ENCODE results near the gene ELP5.

The ELP5 gene, protein sequence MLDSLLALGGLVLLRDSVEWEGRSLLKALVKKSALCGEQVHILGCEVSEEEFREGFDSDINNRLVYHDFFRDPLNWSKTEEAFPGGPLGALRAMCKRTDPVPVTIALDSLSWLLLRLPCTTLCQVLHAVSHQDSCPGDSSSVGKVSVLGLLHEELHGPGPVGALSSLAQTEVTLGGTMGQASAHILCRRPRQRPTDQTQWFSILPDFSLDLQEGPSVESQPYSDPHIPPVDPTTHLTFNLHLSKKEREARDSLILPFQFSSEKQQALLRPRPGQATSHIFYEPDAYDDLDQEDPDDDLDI

DNA sequence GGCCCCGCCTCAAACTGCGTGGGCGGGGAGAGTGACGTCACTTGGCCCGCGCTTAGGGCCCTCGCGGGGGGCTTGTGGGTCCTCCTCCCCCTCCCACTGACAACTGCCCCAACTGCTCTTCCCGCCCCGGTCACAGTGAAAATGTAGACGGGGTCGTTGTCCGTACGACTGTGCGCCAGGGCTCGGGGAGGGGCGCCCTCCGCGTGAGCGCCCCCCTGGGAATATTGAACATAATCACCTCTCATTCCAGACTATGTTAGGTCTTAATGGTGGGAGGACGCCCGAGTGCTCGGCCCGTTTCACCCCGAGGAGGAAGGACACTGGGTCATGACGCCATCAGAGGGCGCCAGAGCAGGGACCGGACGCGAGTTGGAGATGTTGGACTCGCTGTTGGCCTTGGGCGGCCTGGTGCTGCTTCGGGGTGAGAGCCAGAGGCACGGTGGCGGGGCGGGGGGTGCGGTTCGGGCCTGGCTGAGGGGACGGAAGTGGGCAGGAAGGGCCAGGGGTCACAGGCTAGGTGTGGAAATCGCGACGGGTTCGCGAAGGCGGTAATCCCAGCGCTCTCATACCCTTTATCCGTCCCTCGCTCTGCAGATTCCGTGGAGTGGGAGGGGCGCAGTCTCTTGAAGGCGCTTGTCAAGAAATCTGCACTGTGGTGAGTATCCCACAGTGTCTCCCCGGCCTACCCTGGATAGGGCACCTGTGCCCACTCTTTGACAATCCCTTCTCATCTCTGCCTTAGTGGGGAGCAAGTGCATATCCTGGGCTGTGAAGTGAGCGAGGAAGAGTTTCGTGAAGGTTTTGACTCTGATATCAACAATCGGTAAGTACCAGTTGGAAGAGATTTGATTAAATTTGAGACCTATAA lies at the start of gene ELP5:
Gene ELP5, plus strand, starts transcription at position 40 of the 868 bp plus-strand sequence. Its CDS starts 336 bp downstream, at position 376.
- Histone ChIP-seq H3K4me3 (ENCODE audit: low read length) (peak within 1 kb of the TSS; percentile 94), H3K9me3 (ENCODE audit: control insufficient read depth, low read depth, low read length) (no peaks in the 10 kb centered on the region), H3K9ac (ENCODE audit: low read length) (peak within 1 kb of the TSS; percentile 92), H3K27me3 (ENCODE audit: control insufficient read depth, insufficient read depth, low read length) (no peaks in the 10 kb centered on the region), H3K27ac (ENCODE audit: low read length) (peak within 1 kb of the TSS; percentile 98), H3K36me3 (ENCODE audit: control insufficient read depth, low read depth, low read length) (peaks cover 17% of the 10 kb centered on the region), H3K4me1 (ENCODE audit: control insufficient read depth, low read depth, low read length) (peaks cover 12% of the 10 kb centered on the region)

DNA sequence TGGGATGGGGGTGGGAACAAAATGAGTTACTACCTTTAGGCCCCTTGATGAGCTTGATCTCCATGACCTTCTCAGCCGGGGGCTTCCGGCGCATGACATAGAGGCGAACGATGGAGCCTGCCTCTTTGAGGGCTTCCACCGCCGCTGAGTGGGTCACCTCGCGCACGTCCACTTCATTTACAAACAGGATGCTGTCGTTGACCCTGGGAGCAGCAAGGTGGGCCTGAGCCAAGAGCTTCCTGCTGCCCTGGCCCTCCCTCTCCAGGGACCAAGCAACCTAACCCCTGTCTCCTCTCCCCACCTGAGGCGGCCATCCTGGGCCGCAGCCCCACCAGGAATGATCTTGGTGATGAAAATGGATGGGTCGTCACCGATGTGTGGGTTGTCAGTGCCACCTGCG lies 48.6 kb upstream of the ELP5 start:
- peaks cover 11% of the 10 kb centered on the region for H3K4me1 ChIP-seq (ENCODE audit: control insufficient read depth, low read depth, low read length)
- peaks cover 28% of the 10 kb centered on the region for H3K36me3 ChIP-seq (ENCODE audit: control insufficient read depth, low read depth, low read length)
- H3K27me3 ChIP-seq (ENCODE audit: control insufficient read depth, insufficient read depth, low read length), result no peaks in the 10 kb centered on the region
- H3K9me3 ChIP-seq (ENCODE audit: control insufficient read depth, low read depth, low read length), result no peaks in the 10 kb centered on the region
- H3K9ac ChIP-seq (ENCODE audit: low read length), result no peak overlapping the region
- no peak overlapping the region for H3K4me3 ChIP-seq (ENCODE audit: low read length)
- no peak overlapping the region for H3K27ac ChIP-seq (ENCODE audit: low read length)

DNA sequence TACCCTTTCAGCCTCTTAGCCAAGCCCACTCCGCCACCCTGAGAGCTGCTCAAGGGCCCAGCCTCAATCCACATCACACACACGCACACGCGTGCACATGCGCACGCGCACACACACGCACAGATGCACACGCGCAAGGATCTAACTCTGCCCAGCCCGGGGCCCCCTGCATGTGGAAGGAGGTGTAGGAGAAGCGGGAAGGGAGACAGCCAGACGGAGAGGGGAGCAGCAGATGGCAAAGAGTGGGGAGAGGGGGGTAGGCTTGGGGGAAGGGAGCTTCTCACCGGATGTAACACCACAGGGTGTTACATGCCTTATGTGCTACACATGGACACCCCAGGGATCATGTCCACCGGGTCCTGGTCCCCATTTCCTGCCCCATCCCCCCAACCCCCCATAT lies 47.7 kb upstream of the ELP5 start:
- peak overlapping the region; percentile 65 for H3K27ac ChIP-seq (ENCODE audit: low read length)
- H3K36me3 ChIP-seq (ENCODE audit: control insufficient read depth, low read depth, low read length), result peaks cover 28% of the 10 kb centered on the region
- H3K4me3 ChIP-seq (ENCODE audit: low read length), result peak overlapping the region; percentile 54

DNA sequence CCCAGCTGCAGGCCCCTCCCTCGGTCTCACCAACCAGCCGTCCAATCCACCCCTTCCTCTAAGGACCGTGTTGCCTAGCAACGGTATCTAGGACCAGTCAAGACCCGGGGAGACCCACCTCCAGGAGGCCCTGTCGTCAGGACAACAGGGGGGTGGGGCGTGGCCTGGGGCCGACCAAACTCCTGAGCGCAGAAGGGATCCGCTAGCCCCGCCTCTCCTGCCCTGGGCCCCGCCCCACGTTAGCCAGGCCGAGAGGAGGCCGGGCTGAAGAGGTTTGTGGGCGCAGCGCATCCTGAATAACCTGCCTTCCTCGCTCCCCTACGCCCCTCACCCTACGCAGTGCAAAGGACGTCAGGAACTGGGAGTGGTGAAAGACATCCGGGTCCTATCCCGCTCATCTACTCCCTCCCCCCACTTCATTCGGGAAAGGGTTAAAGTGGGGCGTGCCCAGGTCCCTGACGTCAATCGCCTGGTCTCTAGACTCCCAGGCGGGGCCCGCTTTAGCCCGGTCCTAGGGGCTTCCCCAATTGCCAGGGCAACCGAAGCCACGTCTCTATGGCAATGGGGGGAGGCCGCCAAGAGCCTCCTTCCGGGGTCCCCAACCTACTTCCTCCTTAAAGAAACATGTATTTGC lies 47.1 kb upstream of the ELP5 start:
- H3K4me3 ChIP-seq (ENCODE audit: low read length), result peak overlapping the region; percentile 54
- peak overlapping the region; percentile 65 for H3K27ac ChIP-seq (ENCODE audit: low read length)
- no peaks in the 10 kb centered on the region for H3K9me3 ChIP-seq (ENCODE audit: control insufficient read depth, low read depth, low read length)
- peaks cover 17% of the 10 kb centered on the region for H3K4me1 ChIP-seq (ENCODE audit: control insufficient read depth, low read depth, low read length)
- peaks cover 28% of the 10 kb centered on the region for H3K36me3 ChIP-seq (ENCODE audit: control insufficient read depth, low read depth, low read length)
- peak overlapping the region; percentile 54 for H3K9ac ChIP-seq (ENCODE audit: low read length)
- H3K27me3 ChIP-seq (ENCODE audit: control insufficient read depth, insufficient read depth, low read length), result no peaks in the 10 kb centered on the region

More for the DNA sequence above, 47.7 kb upstream of the ELP5 start:
- Histone ChIP-seq H3K27me3 (ENCODE audit: control insufficient read depth, insufficient read depth, low read length) (no peaks in the 10 kb centered on the region), H3K9ac (ENCODE audit: low read length) (peak overlapping the region; percentile 54), H3K4me1 (ENCODE audit: control insufficient read depth, low read depth, low read length) (peaks cover 17% of the 10 kb centered on the region), H3K9me3 (ENCODE audit: control insufficient read depth, low read depth, low read length) (no peaks in the 10 kb centered on the region)

DNA sequence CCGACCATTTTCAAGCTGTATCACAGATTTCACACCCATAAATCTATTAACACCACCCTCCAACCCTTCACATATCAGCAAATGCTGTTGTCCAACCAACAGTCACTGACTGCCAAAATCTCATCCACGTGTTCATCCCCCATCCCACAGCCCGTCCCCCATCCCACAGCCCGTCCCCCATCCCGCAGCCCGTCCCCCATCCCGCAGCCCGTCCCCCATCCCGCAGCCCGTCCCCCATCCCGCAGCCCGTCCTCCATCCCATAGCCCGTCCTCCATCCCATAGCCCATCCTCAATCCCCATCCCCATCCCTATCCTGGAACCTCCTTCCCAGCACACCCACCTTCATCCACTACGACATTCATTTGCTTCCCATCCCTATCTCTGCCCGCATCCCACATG lies 46.5 kb upstream of the ELP5 start:
- Histone ChIP-seq H3K27me3 (ENCODE audit: control insufficient read depth, insufficient read depth, low read length) (no peaks in the 10 kb centered on the region), H3K4me3 (ENCODE audit: low read length) (peak overlapping the region; percentile 54), H3K9ac (ENCODE audit: low read length) (peak overlapping the region; percentile 31), H3K4me1 (ENCODE audit: control insufficient read depth, low read depth, low read length) (peaks cover 18% of the 10 kb centered on the region), H3K9me3 (ENCODE audit: control insufficient read depth, low read depth, low read length) (no peaks in the 10 kb centered on the region), H3K36me3 (ENCODE audit: control insufficient read depth, low read depth, low read length) (peaks cover 28% of the 10 kb centered on the region), H3K27ac (ENCODE audit: low read length) (no peak overlapping the region)

DNA sequence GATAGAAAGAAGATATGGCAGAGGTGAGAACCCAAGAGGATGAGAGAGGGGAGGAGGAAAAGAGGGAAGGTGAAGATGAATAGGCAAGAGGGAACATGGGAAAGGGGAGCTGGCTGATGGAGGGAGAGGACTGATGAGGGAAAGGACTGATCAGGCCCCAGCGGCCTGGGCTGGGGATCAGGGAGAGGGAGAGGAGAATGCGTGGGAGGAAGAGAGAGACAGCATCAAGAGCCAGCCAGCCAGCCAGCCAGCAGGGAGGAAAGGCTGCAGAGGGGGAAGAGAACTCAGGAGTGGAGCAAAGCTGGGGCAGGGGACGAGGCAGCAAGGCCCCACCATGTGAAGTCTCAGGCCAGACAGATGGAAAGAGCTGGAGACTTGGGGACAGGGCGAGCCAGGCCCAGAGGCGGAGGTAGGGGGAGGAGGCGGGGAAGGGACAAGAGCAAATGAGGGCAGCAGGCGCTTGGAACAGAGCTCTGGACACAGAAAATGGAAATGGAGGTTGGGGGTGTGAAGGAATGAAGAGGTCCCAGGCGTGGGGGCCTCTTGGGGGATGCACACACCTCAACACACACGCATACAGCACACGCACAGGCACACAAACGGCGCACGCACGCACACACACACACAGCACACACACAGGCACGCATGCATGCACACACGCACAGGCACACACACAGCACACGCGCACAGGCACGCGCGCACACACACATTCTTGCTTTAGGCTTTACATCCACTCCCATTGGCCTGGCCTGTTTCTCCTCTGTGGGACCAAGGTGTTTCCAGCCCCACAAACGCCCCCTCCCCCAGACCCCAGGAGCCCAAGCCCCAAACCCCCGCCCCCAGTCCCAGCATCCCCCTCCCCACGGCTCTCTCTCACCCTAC lies 44.7 kb upstream of the ELP5 start:
- Histone ChIP-seq H3K4me3 (ENCODE audit: low read length) (peak overlapping the region; percentile 56), H3K27me3 (ENCODE audit: control insufficient read depth, insufficient read depth, low read length) (no peaks in the 10 kb centered on the region)

DNA sequence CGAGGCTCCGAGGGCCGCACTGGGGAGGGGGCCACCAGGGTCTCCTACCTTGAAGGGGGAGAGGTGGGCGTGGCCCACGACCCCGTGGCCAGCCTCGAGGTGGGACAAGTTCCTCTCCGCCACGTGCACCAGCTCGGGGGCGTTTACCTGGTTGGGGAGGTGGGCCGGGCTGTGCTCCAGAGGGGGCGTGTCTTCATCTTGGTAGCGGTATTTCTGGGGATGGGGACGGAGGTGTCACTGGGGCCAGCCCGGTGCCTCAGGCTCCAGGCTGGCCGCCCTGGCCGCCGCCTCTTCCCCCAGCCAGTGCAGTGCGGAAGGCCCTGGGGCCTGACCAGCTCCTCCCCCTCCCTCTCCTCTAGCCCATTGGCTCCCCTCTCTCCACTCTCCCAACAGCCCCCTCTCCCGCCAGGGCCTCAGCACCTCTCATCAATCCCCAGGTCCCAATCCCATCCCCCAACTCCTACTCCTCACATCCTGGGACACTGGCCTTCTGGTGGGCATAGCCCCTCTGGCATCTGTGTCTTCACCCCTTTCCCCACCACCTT lies 43.9 kb upstream of the ELP5 start:
- H3K27me3 ChIP-seq (ENCODE audit: control insufficient read depth, insufficient read depth, low read length), result no peaks in the 10 kb centered on the region
- peaks cover 9% of the 10 kb centered on the region for H3K36me3 ChIP-seq (ENCODE audit: control insufficient read depth, low read depth, low read length)
- H3K27ac ChIP-seq (ENCODE audit: low read length), result peak overlapping the region; percentile 63
- H3K4me1 ChIP-seq (ENCODE audit: control insufficient read depth, low read depth, low read length), result peaks cover 31% of the 10 kb centered on the region
- H3K9ac ChIP-seq (ENCODE audit: low read length), result peak overlapping the region; percentile 43
- H3K9me3 ChIP-seq (ENCODE audit: control insufficient read depth, low read depth, low read length), result no peaks in the 10 kb centered on the region
- H3K4me3 ChIP-seq (ENCODE audit: low read length), result peak overlapping the region; percentile 56

More for the DNA sequence above, 44.7 kb upstream of the ELP5 start:
- no peaks in the 10 kb centered on the region for H3K9me3 ChIP-seq (ENCODE audit: control insufficient read depth, low read depth, low read length)
- H3K27ac ChIP-seq (ENCODE audit: low read length), result no peak overlapping the region
- H3K9ac ChIP-seq (ENCODE audit: low read length), result peak overlapping the region; percentile 43
- H3K36me3 ChIP-seq (ENCODE audit: control insufficient read depth, low read depth, low read length), result peaks cover 16% of the 10 kb centered on the region
- peaks cover 30% of the 10 kb centered on the region for H3K4me1 ChIP-seq (ENCODE audit: control insufficient read depth, low read depth, low read length)

DNA sequence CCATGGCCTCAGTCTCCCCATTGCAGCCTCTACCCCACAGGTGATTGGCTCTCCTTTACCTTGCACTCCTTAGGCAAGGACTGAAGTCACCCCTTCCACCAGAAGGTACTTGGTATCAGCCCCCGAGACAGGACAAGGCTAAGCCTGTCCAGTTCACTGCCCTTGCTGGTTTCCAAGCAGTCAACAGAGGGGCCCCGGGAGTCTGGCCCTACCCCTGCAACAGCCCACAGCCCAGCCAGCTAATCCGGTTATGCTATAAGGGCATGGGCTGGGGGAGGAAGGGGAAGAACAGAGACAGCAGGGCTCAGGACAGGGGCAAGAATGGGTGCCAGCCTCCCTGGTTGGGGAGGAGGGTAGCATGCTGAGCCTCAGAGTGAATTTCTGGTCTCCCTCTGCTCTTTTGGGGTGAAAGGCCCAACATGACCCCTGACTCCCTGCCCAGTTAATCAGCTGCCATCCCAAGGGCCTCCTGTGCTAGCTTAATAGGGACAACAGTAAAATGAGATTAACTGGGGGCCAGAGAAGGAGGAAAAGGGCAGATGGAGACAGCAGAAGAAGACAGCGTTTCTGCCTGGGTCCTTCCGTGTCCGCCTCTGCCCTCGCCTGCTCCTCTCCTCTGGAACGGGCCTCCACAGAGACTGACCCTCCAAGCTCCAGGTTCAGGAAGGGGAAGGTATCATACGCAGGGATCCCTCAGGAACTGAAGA lies 43.1 kb upstream of the ELP5 start:
- Histone ChIP-seq H3K27ac (ENCODE audit: low read length) (peak overlapping the region; percentile 63), H3K9ac (ENCODE audit: low read length) (no peak overlapping the region)

DNA sequence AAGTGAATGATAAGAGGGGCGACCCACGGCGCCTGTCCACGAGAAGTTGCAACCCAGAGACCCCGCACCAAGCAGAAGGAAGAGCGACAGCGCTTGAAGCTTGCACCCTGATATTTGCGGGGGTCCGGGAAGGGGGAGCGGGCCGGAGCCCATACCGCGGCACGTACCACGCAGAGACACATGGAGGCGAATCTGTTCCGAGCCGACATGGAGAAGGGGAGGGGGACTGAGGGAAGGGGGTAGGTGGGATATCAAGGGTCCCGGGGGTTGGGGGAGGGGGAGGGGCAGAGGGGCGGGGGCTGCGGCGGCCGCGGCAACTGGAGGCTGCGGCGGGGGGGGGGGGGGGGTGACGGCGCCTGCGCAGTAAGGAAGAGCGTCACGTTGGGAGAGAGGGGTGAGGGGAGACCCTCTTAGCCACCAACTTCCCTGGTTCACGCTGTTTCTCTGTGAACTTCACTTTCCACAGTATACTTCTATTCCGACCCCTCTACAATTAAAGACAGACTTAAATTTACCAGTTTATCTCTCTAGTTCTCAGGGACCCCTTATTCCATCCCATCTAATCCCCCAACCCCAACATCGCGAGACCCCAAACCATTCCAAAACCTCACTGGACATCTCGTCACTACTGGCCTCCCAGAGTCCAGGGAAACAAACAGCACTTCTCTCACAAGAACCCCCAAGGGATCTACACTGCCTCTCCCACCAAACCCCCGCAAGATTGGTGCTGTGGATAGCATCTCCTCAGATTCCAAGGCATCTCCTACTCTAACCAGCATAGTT lies 40.3 kb upstream of the ELP5 start:
- Histone ChIP-seq H3K9ac (ENCODE audit: low read length) (peak overlapping the region; percentile 55), H3K4me3 (ENCODE audit: low read length) (peak overlapping the region; percentile 61), H3K27me3 (ENCODE audit: control insufficient read depth, insufficient read depth, low read length) (no peaks in the 10 kb centered on the region), H3K4me1 (ENCODE audit: control insufficient read depth, low read depth, low read length) (peaks cover 52% of the 10 kb centered on the region), H3K36me3 (ENCODE audit: control insufficient read depth, low read depth, low read length) (no peaks in the 10 kb centered on the region), H3K27ac (ENCODE audit: low read length) (no peak overlapping the region), H3K9me3 (ENCODE audit: control insufficient read depth, low read depth, low read length) (no peaks in the 10 kb centered on the region)

More for the DNA sequence above, 43.1 kb upstream of the ELP5 start:
- Histone ChIP-seq H3K4me1 (ENCODE audit: control insufficient read depth, low read depth, low read length) (peaks cover 38% of the 10 kb centered on the region), H3K27me3 (ENCODE audit: control insufficient read depth, insufficient read depth, low read length) (no peaks in the 10 kb centered on the region), H3K9me3 (ENCODE audit: control insufficient read depth, low read depth, low read length) (no peaks in the 10 kb centered on the region), H3K4me3 (ENCODE audit: low read length) (peak overlapping the region; percentile 56), H3K36me3 (ENCODE audit: control insufficient read depth, low read depth, low read length) (peaks cover under 1% of the 10 kb centered on the region)

Data from iPS-18a (cell line).